GM08714 (cell line): ENCODE results near the gene DOCK3.

Experiments used
- H3K4me3 ChIP-seq: fragments of 200-500 bp; sonication (Bioruptor generic); 2 replicates; pipeline ENCODE4 v1.5.1; 2014; ENCODE audit warnings: mild to moderate bottlenecking, low read length, inconsistent platforms
- ZNF274 ChIP-seq: IDR thresholded peaks from 2 replicates; pipeline ENCODE4 v1.6.1; 2012; ENCODE audit warnings: mild to moderate bottlenecking, low read depth, low read length

Gene DOCK3

GRCh38 chr3:50639055-50639494 lies 35.7 kb upstream of the DOCK3 start:
- H3K4me3 ChIP-seq = no peak overlapping the region
- TF ChIP-seq ZNF274 = no peak

GRCh38 chr3:50642382-50642781 lies 32.3 kb upstream of the DOCK3 start:
- TF ChIP-seq ZNF274 = no peak
- no peak overlapping the region for H3K4me3 ChIP-seq

- TF ChIP-seq ZNF274 = no peak
- no peak overlapping the region for H3K4me3 ChIP-seq
Observed at GRCh38 chr3:50644561-50644960, 30.2 kb upstream of the DOCK3 start.

GRCh38 chr3:50645378-50645777 lies 29.3 kb upstream of the DOCK3 start:
- no peak overlapping the region for H3K4me3 ChIP-seq
- TF ChIP-seq ZNF274 = no peak

DNA sequence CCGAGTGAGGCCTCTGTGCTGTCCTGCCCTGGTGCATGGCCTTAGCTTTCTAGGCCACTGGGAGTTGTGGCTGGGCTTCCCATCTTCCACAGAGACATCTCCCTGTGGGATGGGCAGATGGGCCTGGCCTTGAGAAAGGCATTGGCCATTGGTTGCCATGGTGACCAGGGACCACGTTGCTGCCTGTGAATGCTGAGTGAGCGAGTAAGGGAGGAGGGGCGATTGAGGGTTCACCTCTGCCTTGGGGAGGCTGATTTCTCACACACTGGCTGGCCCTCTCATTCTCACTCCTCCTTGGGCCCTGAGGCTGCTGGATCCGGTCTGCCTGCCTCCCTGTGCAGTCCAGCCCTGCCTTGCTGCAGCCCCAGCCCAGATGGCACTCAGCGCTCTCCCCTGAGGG lies 26.4 kb upstream of the DOCK3 start:
- no peak for TF ChIP-seq ZNF274
- H3K4me3 ChIP-seq = no peak overlapping the region

- H3K4me3 ChIP-seq = no peak overlapping the region
- no peak for TF ChIP-seq ZNF274
Observed at GRCh38 chr3:50648944-50649343, 25.8 kb upstream of the DOCK3 start.

DNA sequence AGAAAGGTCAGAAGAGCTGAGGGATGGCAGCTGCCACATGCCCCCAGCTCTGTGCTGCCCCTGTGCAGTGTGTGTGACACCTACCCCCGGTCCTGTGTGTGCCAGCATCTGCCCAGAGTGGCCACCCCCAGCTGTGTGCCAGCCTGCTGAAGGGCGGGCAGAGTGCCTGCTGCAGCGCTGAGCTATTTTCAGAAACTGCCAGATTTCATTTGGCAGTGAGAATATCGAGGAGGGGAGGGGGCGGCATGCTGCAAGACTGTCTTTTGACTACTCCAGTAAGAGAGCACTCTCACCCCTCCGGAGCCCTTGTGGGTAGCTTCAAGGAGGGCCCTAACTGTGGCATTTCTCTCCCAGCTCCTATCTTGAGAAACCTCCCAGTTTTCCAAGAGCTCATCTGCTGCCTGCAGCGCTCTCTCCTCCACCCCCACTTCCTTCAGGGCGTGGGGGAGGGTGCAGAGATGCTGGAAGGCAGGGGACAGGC lies 25.2 kb upstream of the DOCK3 start:
- H3K4me3 ChIP-seq = no peak overlapping the region
- no peak for TF ChIP-seq ZNF274

DNA sequence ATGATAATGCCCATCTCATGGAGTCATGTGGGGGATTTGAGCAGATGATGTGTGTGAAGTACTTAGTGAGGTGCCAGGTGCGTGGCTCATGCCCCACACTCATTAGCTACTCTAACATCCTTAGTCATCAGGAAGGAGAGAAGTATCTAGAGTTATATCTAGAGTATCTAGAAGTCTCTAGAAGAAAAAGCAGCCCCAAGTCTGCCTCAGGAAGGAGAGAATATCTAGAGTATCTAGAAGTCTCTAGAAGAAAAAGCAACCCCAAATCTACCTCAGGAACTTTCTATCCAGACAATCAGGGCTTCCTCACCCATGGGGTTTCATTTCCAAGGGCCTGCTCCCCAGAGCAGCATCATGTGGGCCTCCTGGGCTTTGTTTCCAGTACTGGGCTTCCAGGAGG lies 24.7 kb upstream of the DOCK3 start:
- no peak for TF ChIP-seq ZNF274
- H3K4me3 ChIP-seq = no peak overlapping the region

- TF ChIP-seq ZNF274 = no peak
- H3K4me3 ChIP-seq = no peak overlapping the region
Observed at GRCh38 chr3:50651445-50651844, 23.3 kb upstream of the DOCK3 start.

DNA sequence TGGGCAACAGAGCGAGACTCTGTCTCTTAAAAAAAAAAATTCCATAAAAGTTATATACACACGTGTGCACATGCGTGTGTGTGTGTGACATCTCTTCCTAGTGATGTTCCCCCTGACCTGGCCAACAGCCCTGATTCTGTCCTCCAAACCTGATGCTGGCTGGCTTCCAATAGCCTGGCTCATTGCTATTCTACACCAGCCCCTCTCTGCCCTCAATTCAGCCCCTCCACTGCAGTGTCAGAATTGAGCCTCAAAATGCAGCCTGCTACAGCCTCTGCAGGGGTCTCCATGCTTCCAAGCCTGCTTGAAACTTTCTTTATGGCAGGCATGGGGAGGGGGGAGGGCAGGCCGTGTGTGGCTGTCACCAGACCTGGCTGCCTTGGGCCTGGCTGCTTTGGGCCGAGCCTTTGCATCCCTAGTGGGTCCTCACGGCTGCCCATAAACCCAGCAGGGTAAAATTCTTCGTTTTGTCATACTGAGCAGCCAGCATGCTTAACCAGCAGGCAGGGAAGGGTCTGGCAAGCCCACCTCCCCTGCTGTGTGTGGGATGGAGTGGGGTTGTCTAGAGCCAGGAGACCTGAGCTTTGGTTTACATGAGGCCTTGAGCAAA lies 22.7 kb upstream of the DOCK3 start:
- H3K4me3 ChIP-seq = no peak overlapping the region
- TF ChIP-seq ZNF274 = no peak

- no peak overlapping the region for H3K4me3 ChIP-seq
- no peak for TF ChIP-seq ZNF274
Observed at GRCh38 chr3:50652709-50653108, 22.0 kb upstream of the DOCK3 start.

- TF ChIP-seq ZNF274 = no peak
- no peak overlapping the region for H3K4me3 ChIP-seq
Observed at GRCh38 chr3:50653937-50654595, 20.7 kb upstream of the DOCK3 start.

DNA sequence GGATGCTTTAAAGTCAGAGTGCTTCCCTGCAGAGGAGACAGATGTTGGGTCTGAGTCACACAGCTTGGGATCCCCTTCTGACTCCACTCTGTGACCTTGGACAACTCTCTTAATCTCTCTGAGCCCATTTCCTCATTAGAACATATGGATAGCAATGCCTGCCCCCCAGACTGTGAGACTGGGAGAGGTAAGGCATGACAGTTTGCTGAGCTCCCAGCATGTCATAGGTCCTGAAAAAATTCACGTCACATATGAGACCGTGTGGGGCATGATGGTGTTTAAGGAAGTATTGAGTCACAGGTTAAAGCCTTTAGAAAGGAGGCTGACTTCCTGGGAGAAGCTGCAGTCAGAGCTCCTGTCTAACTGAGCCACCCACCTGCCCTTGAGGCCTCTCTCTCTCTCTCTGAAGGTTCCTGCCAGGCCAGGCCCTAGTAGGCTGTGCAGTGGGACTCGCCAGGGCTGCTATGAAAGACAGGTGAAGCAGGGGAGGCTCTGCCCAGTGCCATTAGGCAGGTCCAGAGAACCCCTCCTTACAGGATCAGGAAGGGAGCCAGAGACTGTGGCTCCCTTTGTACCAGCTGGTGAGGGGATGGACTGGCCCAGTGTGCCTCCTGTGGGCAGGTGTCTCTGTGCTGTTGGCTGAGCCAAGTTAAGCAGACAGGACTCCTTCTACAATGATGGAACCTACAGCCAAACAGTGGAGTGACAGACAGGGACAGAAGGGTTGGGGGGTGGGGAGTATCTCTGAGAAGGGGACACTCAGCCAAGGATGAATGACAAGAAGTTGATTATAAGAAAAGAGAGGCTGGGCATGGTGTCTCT lies 19.5 kb upstream of the DOCK3 start:
- no peak overlapping the region for H3K4me3 ChIP-seq
- no peak for TF ChIP-seq ZNF274

DNA sequence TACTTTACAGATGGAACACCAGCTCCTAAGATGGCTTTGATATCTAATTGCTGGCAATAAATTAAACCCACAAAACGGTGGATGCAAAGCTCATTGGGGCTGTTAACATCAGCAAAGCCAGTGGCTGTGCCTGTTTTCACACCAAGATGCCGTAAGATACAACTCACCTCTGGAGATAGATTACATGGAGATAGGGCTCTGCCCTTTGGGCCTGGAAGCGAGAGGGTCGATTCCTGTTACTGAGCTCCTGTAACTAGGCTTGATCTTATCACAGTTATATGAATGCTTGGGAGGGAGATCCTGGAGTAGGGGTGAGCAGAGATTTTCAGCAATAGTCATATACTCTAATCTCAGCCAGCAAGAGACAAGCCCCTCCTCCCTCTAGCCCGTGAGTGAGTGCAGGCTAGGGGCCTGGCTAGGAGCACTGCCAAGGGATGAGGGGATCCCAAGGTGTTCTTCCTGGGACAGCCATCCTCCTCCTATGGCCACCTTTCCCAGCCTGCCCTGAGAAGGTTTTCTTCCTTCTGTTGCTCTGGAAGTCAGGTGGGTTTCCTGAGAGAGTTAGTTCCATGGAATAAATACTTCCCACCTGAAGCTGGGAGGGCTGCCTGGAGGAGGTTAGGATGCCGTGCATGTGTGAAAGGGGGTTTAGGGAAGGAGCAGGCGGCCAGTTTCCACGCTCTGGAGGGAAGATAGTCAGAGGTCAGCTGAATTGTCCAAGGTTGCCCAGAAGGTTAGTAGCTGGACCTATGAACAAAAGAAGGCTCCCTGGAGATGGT lies 18.1 kb upstream of the DOCK3 start:
- H3K4me3 ChIP-seq = no peak overlapping the region

More for the DNA sequence above, 18.1 kb upstream of the DOCK3 start:
- no peak for TF ChIP-seq ZNF274
